HG03571 (cell line): ENCODE data around the gene RAB11FIP5.
"Not testable (repeated sequence)": the region's sequence is repeated elsewhere in the genome, so short reads cannot be mapped to it uniquely, and the experiment has no call there.

ENCODE experiments used
- ATAC-seq: cut with Tn5 transposase; IDR thresholded peaks from one replicate; pipeline ENCODE4 v1.9.1; 2021; ENCODE audit not compliant: unreplicated experiment

Gene RAB11FIP5

GRCh38 chr2:73112913-73113854, at the start of gene RAB11FIP5:
RAB11FIP5 (minus strand) TSS chr2:73112948; CDS start chr2:73112777, 171 bp downstream.
- peak; percentile 80 for ATAC-seq

GRCh38 chr2:73156539-73157124, 43.9 kb upstream of the RAB11FIP5 start:
- ATAC-seq: no peak

GRCh38 chr2:73142937-73143336, 30.2 kb upstream of the RAB11FIP5 start:
- ATAC-seq: no peak

- ATAC-seq: no peak
Measured at GRCh38 chr2:73141896-73142295, 29.1 kb upstream of the RAB11FIP5 start.

- ATAC-seq: no peak
Measured at GRCh38 chr2:73135236-73135635, 22.5 kb upstream of the RAB11FIP5 start.

GRCh38 chr2:73134471-73134870, 21.7 kb upstream of the RAB11FIP5 start:
- ATAC-seq: no peak

GRCh38 chr2:73133566-73134197, 20.9 kb upstream of the RAB11FIP5 start:
- no peak for ATAC-seq

- ATAC-seq: no peak
Measured at GRCh38 chr2:73131807-73132206, 19.1 kb upstream of the RAB11FIP5 start.

- no peak for ATAC-seq
Measured at GRCh38 chr2:73130790-73131189, 18.0 kb upstream of the RAB11FIP5 start.

GRCh38 chr2:73128841-73129535, 16.2 kb upstream of the RAB11FIP5 start:
- no peak for ATAC-seq

GRCh38 chr2:73122536-73122935, 9.8 kb upstream of the RAB11FIP5 start:
- ATAC-seq: no peak

GRCh38 chr2:73119611-73120239, 7.0 kb upstream of the RAB11FIP5 start:
- ATAC-seq: not testable (repeated sequence)

- ATAC-seq: no peak
Measured at GRCh38 chr2:73117441-73117840, 4.7 kb upstream of the RAB11FIP5 start.

GRCh38 chr2:73116182-73116960, 3.6 kb upstream of the RAB11FIP5 start:
- ATAC-seq: no peak

- ATAC-seq: no peak
Measured at GRCh38 chr2:73114273-73114867, 1.6 kb upstream of the RAB11FIP5 start.

- ATAC-seq: no peak
Measured at GRCh38 chr2:73112026-73112912, 479 bp downstream of the RAB11FIP5 start.

- ATAC-seq: no peak
Measured at GRCh38 chr2:73111073-73112025, 1.4 kb downstream of the RAB11FIP5 start.
